ENCODE measurements around the gene POLR1H.

- TF ChIP-seq CTCF (conservative IDR thresholded peaks at IDR 0.05; ENCODE audit: low read depth in 2 of 2) (no peak), EZH2 (IDR thresholded peaks at IDR 0.05; ENCODE audit: low read depth, unreplicated experiment) (no peak), JUNB (IDR thresholded peaks at IDR 0.05; ENCODE audit: unreplicated experiment) (no peak), REST (IDR thresholded peaks at IDR 0.05; ENCODE audit: unreplicated experiment) (no peak)
Observed at GRCh38 chr6:30022189-30022588, 38.9 kb upstream of the POLR1H start.

All from GM23338 (cell line).